Measurements from ENCODE around the gene SOX30. TPM values are rescaled to one million over a fixed set of nuclear protein-coding genes. Genes with fewer than 3 reads are reported as not detected.

SOX30 gene
- total RNA-seq, 2 donors from 2014 or later = 0.48 TPM; not detected in 1

GRCh38 chr5:157624144-157624543 is 28.1 kb downstream of the SOX30 start:
- TF ChIP-seq CTCF (conservative IDR thresholded peaks at IDR 0.05) = no peak
- Histone ChIP-seq H3K27ac (ENCODE audit: low read depth, low read length) (no peak overlapping the region), H3K9ac (ENCODE audit: extremely low read depth, low read length, poor library complexity, severe bottlenecking) (no peak overlapping the region), H3K4me3 (ENCODE audit: low read length) (no peak overlapping the region), H3K9me3 (ENCODE audit: control insufficient read depth, low read length) (peaks cover 2% of the 10 kb centered on the region), H3K36me3 (ENCODE audit: control insufficient read depth, insufficient read depth, low read length) (no peaks in the 10 kb centered on the region), H3K27me3 (ENCODE audit: control insufficient read depth, insufficient read depth, low read length, poor library complexity, severe bottlenecking) (no peaks in the 10 kb centered on the region), H3K4me1 (ENCODE audit: control insufficient read depth, insufficient read depth, low read length) (peaks cover 3% of the 10 kb centered on the region)
- WGBS, 2 experiments (ENCODE audit: insufficient coverage in 1 of 2, insufficient read length in 1 of 2) = 83 to 100% methylated on average over 1 of the region's 2 CpGs
- peaks cover 11% of the 10 kb centered on the region for H3K9me3 Mint-ChIP-seq
- no peak overlapping the region for H3K4me3 Mint-ChIP-seq
- H3K36me3 Mint-ChIP-seq (ENCODE audit: low read depth) = no peaks in the 10 kb centered on the region
- no peak overlapping the region for H3K27ac Mint-ChIP-seq
- no peak for DNase-seq
- peaks cover 7% of the 10 kb centered on the region for H3K4me1 Mint-ChIP-seq
- peaks cover 2% of the 10 kb centered on the region for H3K27me3 Mint-ChIP-seq (ENCODE audit: insufficient read depth)

- DNase-seq = no peak
- no peaks in the 10 kb centered on the region for H3K36me3 Mint-ChIP-seq (ENCODE audit: low read depth)
- H3K4me3 ChIP-seq (ENCODE audit: low read length) = no peak overlapping the region
Observed at GRCh38 chr5:157620776-157621175, 31.5 kb downstream of the SOX30 start.

GRCh38 chr5:157618191-157618765 is 34.0 kb downstream of the SOX30 start:
- Histone ChIP-seq H3K9ac (ENCODE audit: extremely low read depth, low read length, poor library complexity, severe bottlenecking) (no peak overlapping the region), H3K9me3 (ENCODE audit: control insufficient read depth, low read length) (no peaks in the 10 kb centered on the region), H3K27me3 (ENCODE audit: control insufficient read depth, insufficient read depth, low read length, poor library complexity, severe bottlenecking) (no peaks in the 10 kb centered on the region), H3K27ac (ENCODE audit: low read depth, low read length) (no peak overlapping the region), H3K36me3 (ENCODE audit: control insufficient read depth, insufficient read depth, low read length) (no peaks in the 10 kb centered on the region), H3K4me1 (ENCODE audit: control insufficient read depth, insufficient read depth, low read length) (peaks cover 6% of the 10 kb centered on the region), H3K4me3 (ENCODE audit: low read length) (no peak overlapping the region)
- 80 to 96% methylated on average over 1 to 8 of the region's 8 CpGs for WGBS, 2 experiments (ENCODE audit: insufficient coverage in 1 of 2, insufficient read length in 1 of 2)
- no peaks in the 10 kb centered on the region for H3K36me3 Mint-ChIP-seq (ENCODE audit: low read depth)
- no peak overlapping the region for H3K4me3 Mint-ChIP-seq
- H3K4me1 Mint-ChIP-seq = no peaks in the 10 kb centered on the region
- no peak overlapping the region for H3K27ac Mint-ChIP-seq
- TF ChIP-seq CTCF (conservative IDR thresholded peaks at IDR 0.05) = no peak
- no peak for DNase-seq
- H3K27me3 Mint-ChIP-seq (ENCODE audit: insufficient read depth) = peaks cover 2% of the 10 kb centered on the region
- peaks cover 11% of the 10 kb centered on the region for H3K9me3 Mint-ChIP-seq

More at GRCh38 chr5:157620776-157621175, 31.5 kb downstream of the SOX30 start:
- no peaks in the 10 kb centered on the region for H3K9me3 ChIP-seq (ENCODE audit: control insufficient read depth, low read length)
- H3K27ac ChIP-seq (ENCODE audit: low read depth, low read length) = no peak overlapping the region
- peaks cover 7% of the 10 kb centered on the region for H3K4me1 Mint-ChIP-seq
- no peaks in the 10 kb centered on the region for H3K36me3 ChIP-seq (ENCODE audit: control insufficient read depth, insufficient read depth, low read length)
- H3K4me1 ChIP-seq (ENCODE audit: control insufficient read depth, insufficient read depth, low read length) = peaks cover 3% of the 10 kb centered on the region
- H3K9me3 Mint-ChIP-seq = peaks cover 11% of the 10 kb centered on the region
- H3K27me3 ChIP-seq (ENCODE audit: control insufficient read depth, insufficient read depth, low read length, poor library complexity, severe bottlenecking) = no peaks in the 10 kb centered on the region
- no peak for TF ChIP-seq CTCF (conservative IDR thresholded peaks at IDR 0.05)
- H3K9ac ChIP-seq (ENCODE audit: extremely low read depth, low read length, poor library complexity, severe bottlenecking) = no peak overlapping the region
- no peak overlapping the region for H3K27ac Mint-ChIP-seq
- H3K4me3 Mint-ChIP-seq = no peak overlapping the region
- peaks cover 2% of the 10 kb centered on the region for H3K27me3 Mint-ChIP-seq (ENCODE audit: insufficient read depth)
